Dermis blood vessel endothelial cell (primary cell): ENCODE data around the gene TNNC1. TPM values are rescaled to one million over a fixed set of nuclear protein-coding genes. Genes with fewer than 3 reads are reported as not detected.

Source experiments
- DNase-seq: peaks from one replicate; pipeline ENCODE4 v3.0.0; 2010
- total RNA-seq: library from RNA; depleted of rRNA; stranded (reverse); fragments of >200 nt; gene quantifications from 2 replicates; pipeline ENCODE4 v1.2.3, GENCODE V29; 2014

The TNNC1 gene
- total RNA-seq, 1 donor from 2014 or later, result not detected

GRCh38 chr3:52429779-52430415 is 23.9 kb downstream of the TNNC1 start:
- DNase-seq, result peak; percentile 99

GRCh38 chr3:52429031-52429430 is 24.8 kb downstream of the TNNC1 start:
- DNase-seq, result peak; percentile 29

- peak; percentile 95 for DNase-seq
These were observed 25.5 kb downstream of the TNNC1 start for GRCh38 chr3:52428151-52429005.

GRCh38 chr3:52423173-52423572 is 30.7 kb downstream of the TNNC1 start:
- no peak for DNase-seq

GRCh38 chr3:52422669-52423068 is 31.2 kb downstream of the TNNC1 start:
- no peak for DNase-seq

GRCh38 chr3:52420388-52420787 is 33.5 kb downstream of the TNNC1 start:
- no peak for DNase-seq

- no peak for DNase-seq
These were observed 38.0 kb downstream of the TNNC1 start for GRCh38 chr3:52415800-52416199.

GRCh38 chr3:52408466-52408865 is 45.4 kb downstream of the TNNC1 start:
- DNase-seq, result no peak

- DNase-seq, result no peak
These were observed 46.1 kb downstream of the TNNC1 start for GRCh38 chr3:52407779-52408178.

- DNase-seq, result no peak
These were observed 46.9 kb downstream of the TNNC1 start for GRCh38 chr3:52406791-52407510.

- no peak for DNase-seq
These were observed 47.6 kb downstream of the TNNC1 start for GRCh38 chr3:52406231-52406661.

GRCh38 chr3:52405601-52406110 is 48.2 kb downstream of the TNNC1 start:
- no peak for DNase-seq

- DNase-seq, result no peak
These were observed 48.8 kb downstream of the TNNC1 start for GRCh38 chr3:52405066-52405465.

- no peak for DNase-seq
These were observed 49.5 kb downstream of the TNNC1 start for GRCh38 chr3:52404391-52404790.

- no peak for DNase-seq
These were observed 49.9 kb downstream of the TNNC1 start for GRCh38 chr3:52403955-52404354.

- DNase-seq, result no peak
These were observed 50.5 kb downstream of the TNNC1 start for GRCh38 chr3:52403271-52403841.

- no peak for DNase-seq
These were observed 51.1 kb downstream of the TNNC1 start for GRCh38 chr3:52402706-52403270.

GRCh38 chr3:52402101-52402521 is 51.7 kb downstream of the TNNC1 start:
- DNase-seq, result no peak

- DNase-seq, result no peak
These were observed 52.3 kb downstream of the TNNC1 start for GRCh38 chr3:52401551-52401950.
